Measurements from ENCODE around the gene SLC35F4.

DNA sequence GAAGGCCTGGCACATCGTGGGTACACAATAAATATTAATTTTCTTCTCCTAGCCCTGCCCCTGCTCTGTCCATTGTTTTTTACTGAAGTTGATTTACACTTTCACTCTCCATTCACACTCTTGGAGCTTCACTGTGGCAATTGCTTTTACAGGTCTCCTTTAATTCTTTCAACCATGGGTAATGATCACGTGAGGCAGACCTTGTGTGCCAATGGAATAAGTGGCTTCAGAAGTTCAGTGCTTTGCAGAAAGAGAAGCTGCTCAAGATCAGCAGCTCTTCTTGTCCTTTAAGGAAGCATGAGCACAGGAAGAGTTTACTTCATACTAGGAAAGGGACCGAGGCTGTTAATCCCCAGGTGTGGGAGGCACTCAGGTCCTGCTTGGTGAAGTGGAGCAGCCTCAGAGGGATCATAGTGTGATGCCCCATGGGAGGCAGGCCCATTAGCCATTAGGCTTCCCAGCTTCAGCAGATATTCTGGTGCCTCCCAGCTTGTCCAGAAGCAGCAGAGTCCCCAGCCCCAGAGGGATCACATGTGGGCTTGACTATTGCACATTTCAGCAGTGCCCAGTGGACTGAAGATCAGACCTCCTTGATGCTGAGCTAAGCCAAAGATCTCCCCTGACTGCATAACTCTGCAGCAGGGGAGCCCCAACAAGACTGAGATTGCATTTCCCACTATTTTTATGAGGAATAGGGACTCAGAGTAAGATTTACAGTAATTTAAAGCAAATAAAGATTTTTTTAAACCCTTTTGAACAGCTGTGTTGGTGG lies 5.0 kb upstream of the SLC35F4 start:
- TF ChIP-seq, protein P1, sequence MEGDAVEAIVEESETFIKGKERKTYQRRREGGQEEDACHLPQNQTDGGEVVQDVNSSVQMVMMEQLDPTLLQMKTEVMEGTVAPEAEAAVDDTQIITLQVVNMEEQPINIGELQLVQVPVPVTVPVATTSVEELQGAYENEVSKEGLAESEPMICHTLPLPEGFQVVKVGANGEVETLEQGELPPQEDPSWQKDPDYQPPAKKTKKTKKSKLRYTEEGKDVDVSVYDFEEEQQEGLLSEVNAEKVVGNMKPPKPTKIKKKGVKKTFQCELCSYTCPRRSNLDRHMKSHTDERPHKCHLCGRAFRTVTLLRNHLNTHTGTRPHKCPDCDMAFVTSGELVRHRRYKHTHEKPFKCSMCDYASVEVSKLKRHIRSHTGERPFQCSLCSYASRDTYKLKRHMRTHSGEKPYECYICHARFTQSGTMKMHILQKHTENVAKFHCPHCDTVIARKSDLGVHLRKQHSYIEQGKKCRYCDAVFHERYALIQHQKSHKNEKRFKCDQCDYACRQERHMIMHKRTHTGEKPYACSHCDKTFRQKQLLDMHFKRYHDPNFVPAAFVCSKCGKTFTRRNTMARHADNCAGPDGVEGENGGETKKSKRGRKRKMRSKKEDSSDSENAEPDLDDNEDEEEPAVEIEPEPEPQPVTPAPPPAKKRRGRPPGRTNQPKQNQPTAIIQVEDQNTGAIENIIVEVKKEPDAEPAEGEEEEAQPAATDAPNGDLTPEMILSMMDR (IDR thresholded peaks at IDR 0.05), result no peak
- TF ChIP-seq POLR2A (IDR thresholded peaks at IDR 0.05), result no peak
